Subcutaneous adipose tissue (tissue), 4 donors: ENCODE results near the gene TUBGCP3. TPM values are rescaled to one million over a fixed set of nuclear protein-coding genes. Genes with fewer than 3 reads are reported as not detected.

Experiments
- total RNA-seq, 4 donors: library from RNA; depleted of rRNA; stranded (reverse); fragments of >200 nt; gene quantifications; one replicate each; pipeline ENCODE4 v1.1.0, GENCODE V29; 2016
- TF ChIP-seq, protein P1 (sequence below): fragments of 450-650 bp; IDR thresholded peaks from one replicate; pipeline ENCODE4 v1.5.1; 2016; ENCODE audit warnings: low read depth, mild to moderate bottlenecking, control low read depth, antibody characterized with exemption, moderate library complexity

The TUBGCP3 gene
- total RNA-seq, 4 donors from 2014 or later = 29.2 to 44.8 (median 34.8) TPM

GRCh38 chr13:112626761-112627160 is 38.8 kb upstream of the TUBGCP3 start:
- TF ChIP-seq, protein P1, sequence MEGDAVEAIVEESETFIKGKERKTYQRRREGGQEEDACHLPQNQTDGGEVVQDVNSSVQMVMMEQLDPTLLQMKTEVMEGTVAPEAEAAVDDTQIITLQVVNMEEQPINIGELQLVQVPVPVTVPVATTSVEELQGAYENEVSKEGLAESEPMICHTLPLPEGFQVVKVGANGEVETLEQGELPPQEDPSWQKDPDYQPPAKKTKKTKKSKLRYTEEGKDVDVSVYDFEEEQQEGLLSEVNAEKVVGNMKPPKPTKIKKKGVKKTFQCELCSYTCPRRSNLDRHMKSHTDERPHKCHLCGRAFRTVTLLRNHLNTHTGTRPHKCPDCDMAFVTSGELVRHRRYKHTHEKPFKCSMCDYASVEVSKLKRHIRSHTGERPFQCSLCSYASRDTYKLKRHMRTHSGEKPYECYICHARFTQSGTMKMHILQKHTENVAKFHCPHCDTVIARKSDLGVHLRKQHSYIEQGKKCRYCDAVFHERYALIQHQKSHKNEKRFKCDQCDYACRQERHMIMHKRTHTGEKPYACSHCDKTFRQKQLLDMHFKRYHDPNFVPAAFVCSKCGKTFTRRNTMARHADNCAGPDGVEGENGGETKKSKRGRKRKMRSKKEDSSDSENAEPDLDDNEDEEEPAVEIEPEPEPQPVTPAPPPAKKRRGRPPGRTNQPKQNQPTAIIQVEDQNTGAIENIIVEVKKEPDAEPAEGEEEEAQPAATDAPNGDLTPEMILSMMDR = no peak

DNA sequence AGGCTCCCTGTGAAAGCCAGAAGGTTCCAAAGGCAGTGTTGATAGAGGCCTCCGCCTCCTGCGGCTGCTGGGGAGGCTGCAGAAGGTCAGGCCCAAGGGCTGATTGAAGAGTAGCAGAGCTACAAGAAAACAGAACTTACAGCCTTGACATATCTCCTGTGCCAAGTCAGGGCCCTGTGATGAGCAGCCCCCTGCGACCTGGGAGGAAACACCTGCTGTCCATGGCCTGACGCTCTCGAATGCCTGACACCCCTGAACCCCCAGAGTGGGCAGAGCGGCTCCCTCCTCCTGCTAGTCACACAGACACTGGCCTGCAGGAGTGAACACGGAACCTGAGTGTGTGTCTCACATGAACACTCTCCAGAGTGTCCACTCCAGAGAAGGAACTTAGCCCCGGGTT is 38.2 kb upstream of the TUBGCP3 start:
- TF ChIP-seq, protein P1 = no peak

GRCh38 chr13:112625698-112626097 is 37.7 kb upstream of the TUBGCP3 start:
- TF ChIP-seq, protein P1 = no peak

DNA sequence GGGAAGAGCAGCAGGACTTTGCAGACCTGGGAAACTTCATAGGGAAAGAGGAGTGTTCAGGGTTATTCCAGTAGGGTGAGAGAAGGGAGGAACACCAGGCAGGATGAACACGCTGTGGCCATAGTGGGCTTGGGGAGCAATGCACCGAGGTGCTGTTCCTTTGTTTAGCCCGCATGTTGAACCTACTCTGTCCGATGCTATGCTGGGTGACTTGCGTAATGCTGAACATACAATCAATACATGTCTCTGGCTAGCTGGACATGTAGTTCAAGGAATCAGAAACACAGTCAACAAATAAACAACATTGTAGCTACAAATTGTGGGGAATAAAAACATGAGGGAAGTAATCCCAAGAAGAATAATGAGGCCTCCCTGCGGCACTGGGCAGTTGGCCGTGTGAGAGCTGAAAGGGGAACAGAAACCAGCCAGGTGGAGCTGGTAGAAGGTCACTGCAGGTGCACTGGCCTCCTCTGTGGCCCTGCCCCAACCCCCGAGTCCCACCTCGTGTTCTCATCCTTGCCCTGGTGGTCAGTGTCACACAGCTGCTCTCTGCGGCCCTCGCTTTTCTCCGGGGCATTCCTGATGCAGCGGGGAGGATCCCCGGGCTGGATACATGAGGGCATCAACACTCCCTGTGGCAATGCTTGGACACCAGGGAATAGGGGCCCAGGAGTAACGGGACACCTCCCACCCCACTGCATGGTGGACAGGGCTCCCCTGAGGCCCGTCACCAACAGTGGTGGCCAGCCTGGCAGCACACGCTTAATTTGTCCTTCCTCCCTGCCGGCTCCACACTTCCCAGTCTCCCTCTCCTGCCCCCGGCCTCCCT is 36.9 kb upstream of the TUBGCP3 start:
- TF ChIP-seq, protein P1 = no peak

DNA sequence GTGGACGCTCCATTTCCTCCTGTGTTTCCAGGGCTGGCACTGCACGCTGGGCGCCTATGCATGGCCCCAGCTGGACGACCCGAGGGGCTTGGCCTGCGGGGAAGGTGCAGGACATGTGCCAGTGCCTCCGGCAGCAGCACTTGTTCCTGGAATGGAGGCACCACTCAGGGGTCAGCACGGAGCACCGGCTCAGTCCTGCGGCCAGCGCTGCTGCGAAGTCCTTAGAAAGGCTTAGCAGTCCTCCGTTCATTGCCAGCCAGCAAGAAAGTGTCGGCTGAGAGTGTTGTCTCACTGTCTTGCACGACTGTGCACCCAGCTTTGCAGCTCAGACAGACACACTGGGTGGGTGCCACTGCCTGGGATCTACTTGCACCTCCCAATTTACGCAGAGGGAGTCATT is 36.1 kb upstream of the TUBGCP3 start:
- TF ChIP-seq, protein P1 = no peak

DNA sequence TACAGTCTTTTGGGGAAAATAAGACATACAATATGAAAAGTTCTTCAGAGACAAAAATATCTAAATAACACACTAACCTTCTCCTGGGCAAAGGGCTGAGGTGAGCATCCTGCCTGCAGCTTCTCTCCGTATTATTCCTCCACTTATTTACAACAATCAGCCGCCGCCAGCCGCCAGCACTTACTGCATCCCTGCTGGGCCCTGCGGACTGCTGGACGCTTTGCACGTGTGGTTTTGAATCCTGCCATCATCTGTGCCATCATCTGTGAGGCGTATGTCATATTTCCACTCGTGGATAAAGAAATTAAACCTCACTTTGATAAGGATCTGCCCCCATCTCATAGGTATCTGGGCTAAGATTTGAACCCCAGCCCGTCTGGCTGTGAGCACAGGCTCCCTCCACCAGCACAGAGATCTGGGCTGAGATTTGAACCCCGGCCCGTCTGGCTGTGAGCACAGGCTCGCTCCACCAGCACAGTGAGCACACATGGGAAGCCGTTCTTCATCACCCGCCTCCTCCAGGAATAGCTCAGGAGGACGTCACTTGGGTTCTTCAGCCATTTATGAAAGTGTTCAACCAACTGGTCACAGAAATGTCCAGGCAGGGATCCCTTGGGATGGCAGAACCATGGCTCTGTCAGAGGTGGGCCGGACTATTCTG is 35.2 kb upstream of the TUBGCP3 start:
- TF ChIP-seq, protein P1 = no peak

- TF ChIP-seq, protein P1 = no peak
These were observed 34.4 kb upstream of the TUBGCP3 start for GRCh38 chr13:112622375-112622774.
